ENCODE results near the gene CD2BP2. TPM values are rescaled to one million over a fixed set of nuclear protein-coding genes. Genes with fewer than 3 reads are reported as not detected.
A peak's percentile ranks its signal among the peaks of the same experiment; 100 is the strongest.

CD2BP2 gene
- total and polyA plus RNA-seq, 3 donors from 2014 or later, result 32.8 to 52.5 (median 39.5) TPM

- Histone ChIP-seq H3K27me3 (no peaks in the 10 kb centered on the region), H3K9me3 (no peaks in the 10 kb centered on the region), H3K36me3 (ENCODE audit: low read depth, missing control alignments) (no peaks in the 10 kb centered on the region), H3K27ac (peak overlapping the region; percentile 50 to 75), H3K4me3 (no peak overlapping the region), H3K4me1 (peaks cover 37% of the 10 kb centered on the region)
- no peak for DNase-seq
- WGBS, 2 donors, result 88 to 89% methylated on average over 9 to 14 of the region's 14 CpGs
- TF ChIP-seq POLR2A (IDR thresholded peaks at IDR 0.05), result no peak
- TF ChIP-seq, protein P1, sequence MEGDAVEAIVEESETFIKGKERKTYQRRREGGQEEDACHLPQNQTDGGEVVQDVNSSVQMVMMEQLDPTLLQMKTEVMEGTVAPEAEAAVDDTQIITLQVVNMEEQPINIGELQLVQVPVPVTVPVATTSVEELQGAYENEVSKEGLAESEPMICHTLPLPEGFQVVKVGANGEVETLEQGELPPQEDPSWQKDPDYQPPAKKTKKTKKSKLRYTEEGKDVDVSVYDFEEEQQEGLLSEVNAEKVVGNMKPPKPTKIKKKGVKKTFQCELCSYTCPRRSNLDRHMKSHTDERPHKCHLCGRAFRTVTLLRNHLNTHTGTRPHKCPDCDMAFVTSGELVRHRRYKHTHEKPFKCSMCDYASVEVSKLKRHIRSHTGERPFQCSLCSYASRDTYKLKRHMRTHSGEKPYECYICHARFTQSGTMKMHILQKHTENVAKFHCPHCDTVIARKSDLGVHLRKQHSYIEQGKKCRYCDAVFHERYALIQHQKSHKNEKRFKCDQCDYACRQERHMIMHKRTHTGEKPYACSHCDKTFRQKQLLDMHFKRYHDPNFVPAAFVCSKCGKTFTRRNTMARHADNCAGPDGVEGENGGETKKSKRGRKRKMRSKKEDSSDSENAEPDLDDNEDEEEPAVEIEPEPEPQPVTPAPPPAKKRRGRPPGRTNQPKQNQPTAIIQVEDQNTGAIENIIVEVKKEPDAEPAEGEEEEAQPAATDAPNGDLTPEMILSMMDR (IDR thresholded peaks at IDR 0.05), result no peak
- intact Hi-C loops (cut with DNase I; ENCODE audit: low total_unique reads), result no loop called here
Measured at GRCh38 chr16:30352488-30353401, 2.4 kb downstream of the CD2BP2 start.

GRCh38 chr16:30351586-30352419 lies 3.3 kb downstream of the CD2BP2 start:
- peak overlapping the region; percentile 50 to 75 for H3K27ac ChIP-seq
- no peak overlapping the region for H3K4me3 ChIP-seq
- peaks cover 35% of the 10 kb centered on the region for H3K4me1 ChIP-seq
- no peaks in the 10 kb centered on the region for H3K36me3 ChIP-seq (ENCODE audit: low read depth, missing control alignments)
- 50 to 65% methylated on average over 6 to 11 of the region's 11 CpGs for WGBS, 2 donors
- intact Hi-C loops (cut with DNase I; ENCODE audit: low total_unique reads), result no loop called here
- DNase-seq, result peak; percentile 85
- H3K9me3 ChIP-seq, result no peaks in the 10 kb centered on the region
- TF ChIP-seq, protein P1 (IDR thresholded peaks at IDR 0.05), result no peak
- no peak for TF ChIP-seq POLR2A (IDR thresholded peaks at IDR 0.05)
- no peaks in the 10 kb centered on the region for H3K27me3 ChIP-seq

DNA sequence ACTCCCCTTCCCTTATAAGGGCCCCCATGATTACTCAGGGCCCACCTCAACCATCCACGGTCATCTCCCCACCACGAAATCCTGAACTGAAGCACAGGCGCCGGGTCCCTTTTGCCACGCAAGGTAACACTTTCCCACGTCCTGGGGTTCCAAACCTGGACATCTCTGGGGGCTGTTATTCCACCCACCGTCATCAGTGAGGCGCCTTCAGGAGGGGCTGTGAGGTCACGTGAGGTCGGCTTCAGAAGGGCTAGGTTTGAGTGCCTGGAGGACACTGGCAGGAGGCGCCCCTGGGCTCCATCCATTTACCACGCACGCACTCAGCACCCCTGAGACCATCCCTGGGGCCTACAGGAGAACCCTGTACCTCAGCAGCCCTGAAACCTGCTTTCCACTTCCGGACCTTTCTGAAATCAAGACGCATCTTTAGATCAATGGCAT lies 4.1 kb downstream of the CD2BP2 start:
- TF ChIP-seq, protein P1 (IDR thresholded peaks at IDR 0.05), result no peak
- no peak for TF ChIP-seq POLR2A (IDR thresholded peaks at IDR 0.05)
- Histone ChIP-seq H3K9me3 (no peaks in the 10 kb centered on the region), H3K27ac (no peak overlapping the region), H3K4me3 (no peak overlapping the region), H3K4me1 (peaks cover 29% of the 10 kb centered on the region), H3K27me3 (no peaks in the 10 kb centered on the region), H3K36me3 (ENCODE audit: low read depth, missing control alignments) (no peaks in the 10 kb centered on the region)
- no peak for DNase-seq
- WGBS, 2 donors, result 88 to 96% methylated on average over 10 to 15 of the region's 15 CpGs
- intact Hi-C loops (cut with DNase I; ENCODE audit: low total_unique reads), result no loop called here

GRCh38 chr16:30350134-30350871 lies 4.8 kb downstream of the CD2BP2 start:
- no peaks in the 10 kb centered on the region for H3K9me3 ChIP-seq
- WGBS, 2 donors, result 89% methylated on average over 3 of the region's 3 CpGs
- no peaks in the 10 kb centered on the region for H3K27me3 ChIP-seq
- H3K4me3 ChIP-seq, result no peak overlapping the region
- no peak overlapping the region for H3K27ac ChIP-seq
- no peak for TF ChIP-seq POLR2A (IDR thresholded peaks at IDR 0.05)
- TF ChIP-seq, protein P1 (IDR thresholded peaks at IDR 0.05), result no peak
- H3K4me1 ChIP-seq, result peaks cover 23% of the 10 kb centered on the region
- H3K36me3 ChIP-seq (ENCODE audit: low read depth, missing control alignments), result no peaks in the 10 kb centered on the region
- intact Hi-C loops (cut with DNase I; ENCODE audit: low total_unique reads), result no loop called here
- DNase-seq, result no peak

Data from testis (tissue), 3 donors.